H1 (cell line): Measurements from ENCODE around the gene IL17REL. TPM values are rescaled to one million over a fixed set of nuclear protein-coding genes. Genes with fewer than 3 reads are reported as not detected.
A peak's percentile ranks its signal among the peaks of the same experiment; 100 is the strongest.

Experiments
- CTCF ChIA-PET: fragments of 300-600 bp; sonication (Branson Sonifier 250); formaldehyde crosslinking; loops from one replicate; lab custom pipeline; 2021; ENCODE audit not compliant: partially characterized antibody; lab: Charles Lee
- POLR2A ChIA-PET: fragments of 300-600 bp; sonication (Branson Sonifier 250); formaldehyde crosslinking; loops from one replicate; lab custom pipeline; 2021; ENCODE audit warnings: inconsistent platforms; ENCODE audit not compliant: partially characterized antibody; lab: Charles Lee
- DNase-seq, 2 experiments: peaks; one replicate each; pipeline versions ENCODE4 v3.0.0 to v3.0.0-alpha.2; 2010 to 2022; ENCODE audit warnings: low spot score in 2 of 2, low read depth in 1 of 2, mixed read lengths in 1 of 2
- FAIRE-seq: peaks from 2 replicates; lab custom pipeline; 2011; peaks lifted over from hg19 to GRCh38; lab: Jason Lieb, UNC
- H2AFZ ChIP-seq: 2 replicates; pipeline ENCODE4 v1.8.1; 2012; ENCODE audit warnings: low read length, inconsistent platforms
- H2AK5ac ChIP-seq: 2 replicates; pipeline ENCODE4 v1.6.1; 2013; ENCODE audit warnings: low read depth, low read length
- H2BK120ac ChIP-seq: replicated peaks from 2 replicates; pipeline ENCODE3; 2013; ENCODE audit warnings: low read depth, low read length, inconsistent platforms
- H2BK12ac ChIP-seq: 2 replicates; pipeline ENCODE4 v1.6.1; 2013; ENCODE audit warnings: low read depth, low read length
- H2BK15ac ChIP-seq: 2 replicates; pipeline ENCODE4 v1.6.1; 2013; ENCODE audit warnings: low read length
- H2BK20ac ChIP-seq: 2 replicates; pipeline ENCODE4 v1.6.1; 2013; ENCODE audit warnings: low read length
- H2BK5ac ChIP-seq: 2 replicates; pipeline ENCODE4 v1.6.1; 2013; ENCODE audit warnings: low read depth, low read length
- H3K14ac ChIP-seq: 2 replicates; pipeline ENCODE4 v1.6.1; 2013; ENCODE audit warnings: inconsistent platforms; ENCODE audit not compliant: insufficient read length
- H3K18ac ChIP-seq: 2 replicates; pipeline ENCODE4 v1.6.1; 2013; ENCODE audit warnings: low read length; ENCODE audit errors: extremely low read depth
- H3K23ac ChIP-seq: 2 replicates; pipeline ENCODE4 v1.6.1; 2013; ENCODE audit warnings: inconsistent platforms; ENCODE audit not compliant: insufficient read length
- H3K23me2 ChIP-seq: 2 replicates; pipeline ENCODE4 v1.6.1; 2013; ENCODE audit warnings: low read depth, low read length
- H3K27ac ChIP-seq: 2 replicates; pipeline ENCODE4 v1.6.1; 2011; ENCODE audit warnings: low read depth, low read length, inconsistent platforms
- H3K27me3 ChIP-seq, 4 experiments: replicated peaks in 1 of 4; 1 replicate in 1 of 4; 2 replicates in 3 of 4; pipeline versions ENCODE4 v1.6.1 to v1.8.1; 2011 to 2013; ENCODE audit warnings: low read length in 3 of 4, mild to moderate bottlenecking in 3 of 4, inconsistent platforms in 2 of 4, mixed read lengths in 2 of 4, moderate library complexity in 1 of 4; ENCODE audit not compliant: control insufficient read depth in 3 of 4, insufficient read depth in 3 of 4; ENCODE audit errors: extremely low read depth in 1 of 4
- H3K36me3 ChIP-seq, 4 experiments: 2 replicates each; pipeline versions ENCODE4 v1.6.1 to v1.8.1; 2011 to 2013; ENCODE audit warnings: mild to moderate bottlenecking in 4 of 4, low read length in 3 of 4, moderate library complexity in 2 of 4, control low read depth in 1 of 4, inconsistent platforms in 1 of 4; ENCODE audit not compliant: insufficient read depth in 4 of 4, control insufficient read depth in 2 of 4
- H3K4ac ChIP-seq: replicated peaks from 2 replicates; pipeline ENCODE3; 2013; ENCODE audit warnings: low read length, low read depth, mixed read lengths, inconsistent platforms; ENCODE audit not compliant: insufficient read length
- H3K4me1 ChIP-seq, 4 experiments: replicated peaks in 1 of 4; 1 replicate in 1 of 4; 2 replicates in 3 of 4; pipeline versions ENCODE4 v1.6.1 to v1.8.1; 2011 to 2013; ENCODE audit warnings: low read length in 3 of 4, inconsistent platforms in 2 of 4, mixed read lengths in 1 of 4; ENCODE audit not compliant: insufficient read depth in 4 of 4, control insufficient read depth in 3 of 4
- H3K4me2 ChIP-seq, 2 experiments: 2 replicates each; pipeline versions ENCODE4 v1.6.1 to v1.8.1; 2011 to 2013; ENCODE audit warnings: low read depth in 2 of 2, low read length in 2 of 2, control low read depth in 1 of 2, inconsistent platforms in 1 of 2, mild to moderate bottlenecking in 1 of 2; ENCODE audit not compliant: insufficient read depth in 1 of 2
- H3K4me3 ChIP-seq, 4 experiments: fragments of 200-600, 300-600 bp in 1 of 4; sonication (generic), shearing (Covaris generic), sonication (Bioruptor Twin) in 1 of 4; 2 replicates each; pipeline versions ENCODE4 v1.5.1 to v1.8.1; 2011 to 2016; ENCODE audit warnings: low read length in 4 of 4, low read depth in 3 of 4, control low read depth in 2 of 4, inconsistent platforms in 2 of 4, mild to moderate bottlenecking in 2 of 4, mixed read lengths in 1 of 4, moderate library complexity in 1 of 4; ENCODE audit not compliant: insufficient read depth in 2 of 4; ENCODE audit errors: extremely low read depth in 1 of 4
- H3K56ac ChIP-seq: replicated peaks from 2 replicates; pipeline ENCODE3; 2013; ENCODE audit warnings: low read depth, mild to moderate bottlenecking, mixed read lengths, low read length, inconsistent platforms; ENCODE audit not compliant: insufficient read length
- H3K79me1 ChIP-seq: 2 replicates; pipeline ENCODE4 v1.6.1; 2013; ENCODE audit warnings: low read depth, low read length, control low read depth
- H3K79me2 ChIP-seq, 2 experiments: 2 replicates each; pipeline versions ENCODE4 v1.6.1 to v1.8.1; 2012 to 2013; ENCODE audit warnings: low read length in 2 of 2, mild to moderate bottlenecking in 2 of 2, inconsistent platforms in 1 of 2; ENCODE audit not compliant: insufficient read depth in 2 of 2, control insufficient read depth in 1 of 2
- H3K9ac ChIP-seq, 4 experiments: replicated peaks in 1 of 4; 1 replicate in 1 of 4; 2 replicates in 3 of 4; pipeline versions ENCODE4 v1.6.1 to v1.8.1; 2011 to 2013; ENCODE audit warnings: low read depth in 3 of 4, low read length in 3 of 4, control low read depth in 2 of 4, mild to moderate bottlenecking in 2 of 4, moderate library complexity in 2 of 4, inconsistent platforms in 1 of 4; ENCODE audit errors: extremely low read depth in 1 of 4
- H3K9me3 ChIP-seq, 2 experiments: 2 replicates each; pipeline versions ENCODE4 v1.6.1 to v1.8.1; 2012 to 2013; ENCODE audit warnings: mild to moderate bottlenecking in 2 of 2, moderate library complexity in 2 of 2, control low read depth in 1 of 2, inconsistent platforms in 1 of 2, low read depth in 1 of 2, low read length in 1 of 2, mixed read lengths in 1 of 2; ENCODE audit not compliant: insufficient read depth in 2 of 2
- H4K20me1 ChIP-seq, 2 experiments: replicated peaks in 1 of 2; 2 replicates each; pipeline versions ENCODE3 to v1.8.1; 2011 to 2013; ENCODE audit warnings: inconsistent platforms in 2 of 2, low read length in 2 of 2, mild to moderate bottlenecking in 1 of 2; ENCODE audit not compliant: insufficient read depth in 2 of 2, control insufficient read depth in 1 of 2
- H4K5ac ChIP-seq: 2 replicates; pipeline ENCODE4 v1.6.1; 2013; ENCODE audit warnings: low read length, low read depth, mixed read lengths, inconsistent platforms; ENCODE audit not compliant: insufficient read length
- H4K8ac ChIP-seq: 2 replicates; pipeline ENCODE4 v1.8.0; 2013; ENCODE audit warnings: mild to moderate bottlenecking, moderate library complexity, low read length, inconsistent platforms; ENCODE audit not compliant: insufficient read depth; ENCODE audit errors: extremely low read depth
- H4K91ac ChIP-seq: replicated peaks from 2 replicates; pipeline ENCODE3; 2013; ENCODE audit warnings: low read length, mixed read lengths, inconsistent platforms; ENCODE audit not compliant: insufficient read length
- ATF2 ChIP-seq: IDR thresholded peaks from 2 replicates; pipeline ENCODE4 v1.6.1; 2012; ENCODE audit warnings: low read length, inconsistent platforms
- FOSL1 ChIP-seq: IDR thresholded peaks from 2 replicates; pipeline ENCODE4 v1.6.1; 2011; ENCODE audit warnings: mild to moderate bottlenecking, low read depth, low read length, moderate library complexity; ENCODE audit not compliant: insufficient read depth
- HDAC6 ChIP-seq: IDR thresholded peaks from one replicate; pipeline ENCODE4 v1.7.1; 2012; ENCODE audit warnings: low read depth, mild to moderate bottlenecking, inconsistent platforms, low read length, moderate library complexity
- KDM4A ChIP-seq: IDR thresholded peaks from one replicate; pipeline ENCODE4 v1.7.1; 2012; ENCODE audit warnings: low read depth, mild to moderate bottlenecking, moderate library complexity, low read length, inconsistent platforms; ENCODE audit not compliant: severe bottlenecking
- POLR2A ChIP-seq, 2 experiments: IDR thresholded peaks; 1 replicate in 1 of 2; 2 replicates in 1 of 2; pipeline ENCODE4 v1.6.1; 2011; ENCODE audit warnings: low read depth in 2 of 2, low read length in 2 of 2, mild to moderate bottlenecking in 2 of 2; ENCODE audit errors: control extremely low read depth in 1 of 2
- RFX5 ChIP-seq: IDR thresholded peaks from 2 replicates; pipeline ENCODE4 v1.6.1; 2011; ENCODE audit warnings: low read depth, low read length, improper control_type of control experiment, borderline replicate concordance
- RNF2 ChIP-seq: fragments of 200-900, 300-1000 bp; sonication (generic); IDR thresholded peaks from 2 replicates; pipeline ENCODE4 v1.7.1; 2016; ENCODE audit warnings: borderline replicate concordance, low read depth, mild to moderate bottlenecking, antibody characterized with exemption, low read length; ENCODE audit not compliant: poor library complexity, severe bottlenecking; ENCODE audit errors: missing control alignments
- SAP30 ChIP-seq: fragments of 300-600 bp; sonication (generic); IDR thresholded peaks from 2 replicates; pipeline ENCODE4 v1.7.1; 2012; ENCODE audit warnings: low read length, moderate library complexity, mild to moderate bottlenecking, inconsistent platforms; ENCODE audit not compliant: insufficient read depth, insufficient replicate concordance
- SP4 ChIP-seq: IDR thresholded peaks from 2 replicates; pipeline ENCODE4 v1.6.1; 2012; ENCODE audit warnings: low read length, inconsistent platforms
- TBP ChIP-seq: IDR thresholded peaks from 2 replicates; pipeline ENCODE4 v1.6.1; 2011; ENCODE audit warnings: low read depth, low read length, improper control_type of control experiment
- YY1 ChIP-seq: IDR thresholded peaks from 2 replicates; pipeline ENCODE4 v1.6.1; 2011; ENCODE audit warnings: low read depth, mild to moderate bottlenecking, low read length
- WGBS, 2 experiments: shearing (Covaris generic) in 1 of 2; methylation state at CpG; one replicate each; pipeline versions ENCODE4 v1.1.6 to v1.1.7; 2013 to 2015; ENCODE audit warnings: low lambda C conversion rate in 2 of 2, mixed read lengths in 2 of 2, inconsistent platforms in 1 of 2, low coverage in 1 of 2, missing lambda C conversion rate in 1 of 2; ENCODE audit not compliant: insufficient replicate concordance in 2 of 2, insufficient coverage in 1 of 2, insufficient read length in 1 of 2; ENCODE audit errors: extremely low coverage in 1 of 2, missing lambda C conversion rate in 1 of 2; 5-methylcytosine and 5-hydroxymethylcytosine counted together
- polyA plus RNA-seq, 7 experiments: library from polyadenylated mRNA; depleted of rRNA in 3 of 7; stranded (reverse) in 5 of 7; unstranded in 2 of 7; fragments of >200 nt in 5 of 7; fragments of 200-250 nt in 2 of 7; gene quantifications; 1 replicate in 5 of 7; 2 replicates in 1 of 7; 4 replicates in 1 of 7; pipeline versions ENCODE4 v1.2.1 to v1.2.3, GENCODE V29; 2011 to 2013; ENCODE audit warnings: missing spikeins in 2 of 7, mixed read lengths in 2 of 7
- total RNA-seq: library from RNA; stranded (reverse); fragmentation: NEBNext Ultra II Directional; extraction: Animal tissue kit (Norgen Biotek cat#: 25700); gene quantifications from 2 replicates; pipeline ENCODE4 v1.2.1, GENCODE V29; 2021

Gene IL17REL
- total and polyA plus RNA-seq, 2 of the 8 experiments (the other 6 are each of a cell fraction or from before 2014, with no cell fraction given), result 0.15 to 0.20 TPM

GRCh38 chr22:49968313-49968830, 44.2 kb downstream of the IL17REL start:
- FAIRE-seq (no peak), DNase-seq (peak in 1 of 2 experiments; percentile 46)
- Histone ChIP-seq H3K23ac (no peak overlapping the region), H3K27ac (no peak overlapping the region), H3K4me2 (no peak overlapping the region), H4K8ac (no peak overlapping the region), H3K9me3 (no peaks in the 10 kb centered on the region), H2BK15ac (no peak overlapping the region), H3K36me3 (peaks cover 2 to 9% (median 4%) of the 10 kb centered on the region in 4 experiments; a peak in 7 of 8 replicates), H3K4me1 (peaks cover 0 to 19% (median 7%) of the 10 kb centered on the region in 4 experiments; a peak in 6 of 7 replicates), H3K79me1 (peaks cover 2% of the 10 kb centered on the region; the same call in 1 of the 2 replicates), H3K23me2 (peaks cover 15% of the 10 kb centered on the region; the same call in 1 of the 2 replicates), H2BK120ac (no peak overlapping the region), H3K27me3 (peaks cover 6 to 32% (median 24%) of the 10 kb centered on the region in 4 experiments), H2AK5ac (peak overlapping the region; percentile 39; the same call in 1 of the 2 replicates), H4K5ac (no peak overlapping the region), H2AFZ (no peak overlapping the region), H2BK20ac (no peak overlapping the region), H3K56ac (no peak overlapping the region), H4K91ac (no peak overlapping the region), H4K20me1 (peaks cover 5 to 13% of the 10 kb centered on the region in 2 experiments), H3K9ac (no peak overlapping the region), H3K79me2 (peaks cover 0 to 8% of the 10 kb centered on the region in 2 experiments; a peak in 1 of 4 replicates), H2BK12ac (0 out of 2 replicates have a peak overlapping the region, but pooled peaks have one; percentile 50), H3K4ac (no peak overlapping the region), H3K14ac (no peak overlapping the region), H3K18ac (no peak overlapping the region), H3K4me3 (no peak overlapping the region), H2BK5ac (no peak overlapping the region)
- 89% methylated on average over 9 of the region's 11 CpGs; no CpG with 5 or more reads in 1 of the 2 experiments for WGBS, 2 experiments
- POLR2A ChIA-PET, result interaction anchor here (1.2 kb wide), 2 partner anchors 9 to 32 kb away, joined by 4 read pairs; no protein-coding TSS in a partner anchor
- CTCF ChIA-PET, result interaction anchor here (0.7 to 2.5 kb wide), 5 partner anchors 14 to 62 kb away, joined by 3 to 9 read pairs (median 5); no protein-coding TSS in a partner anchor
- TF ChIP-seq ATF2 (no peak), RNF2 (no peak), SP4 (no peak), POLR2A (IDR thresholded peaks at IDR 0.05; ENCODE audit: control extremely low read depth in 1 of 2, low read depth in 2 of 2, low read length in 2 of 2) (no peak), KDM4A (no peak), YY1 (no peak), SAP30 (no peak), FOSL1 (no peak), HDAC6 (no peak), TBP (no peak), RFX5 (no peak)
